HG03097 (cell line): ENCODE results near the gene VILL.

Experiments
- ATAC-seq: cut with Tn5 transposase; IDR thresholded peaks from one replicate; pipeline ENCODE4 v1.9.1; 2021; ENCODE audit not compliant: unreplicated experiment, low FRiP score

Gene VILL

GRCh38 chr3:37990527-37990926 lies at the start of gene VILL:
VILL (plus strand) TSS chr3:37990786; CDS start chr3:37993673, 2,887 bp downstream.
- no peak for ATAC-seq

DNA sequence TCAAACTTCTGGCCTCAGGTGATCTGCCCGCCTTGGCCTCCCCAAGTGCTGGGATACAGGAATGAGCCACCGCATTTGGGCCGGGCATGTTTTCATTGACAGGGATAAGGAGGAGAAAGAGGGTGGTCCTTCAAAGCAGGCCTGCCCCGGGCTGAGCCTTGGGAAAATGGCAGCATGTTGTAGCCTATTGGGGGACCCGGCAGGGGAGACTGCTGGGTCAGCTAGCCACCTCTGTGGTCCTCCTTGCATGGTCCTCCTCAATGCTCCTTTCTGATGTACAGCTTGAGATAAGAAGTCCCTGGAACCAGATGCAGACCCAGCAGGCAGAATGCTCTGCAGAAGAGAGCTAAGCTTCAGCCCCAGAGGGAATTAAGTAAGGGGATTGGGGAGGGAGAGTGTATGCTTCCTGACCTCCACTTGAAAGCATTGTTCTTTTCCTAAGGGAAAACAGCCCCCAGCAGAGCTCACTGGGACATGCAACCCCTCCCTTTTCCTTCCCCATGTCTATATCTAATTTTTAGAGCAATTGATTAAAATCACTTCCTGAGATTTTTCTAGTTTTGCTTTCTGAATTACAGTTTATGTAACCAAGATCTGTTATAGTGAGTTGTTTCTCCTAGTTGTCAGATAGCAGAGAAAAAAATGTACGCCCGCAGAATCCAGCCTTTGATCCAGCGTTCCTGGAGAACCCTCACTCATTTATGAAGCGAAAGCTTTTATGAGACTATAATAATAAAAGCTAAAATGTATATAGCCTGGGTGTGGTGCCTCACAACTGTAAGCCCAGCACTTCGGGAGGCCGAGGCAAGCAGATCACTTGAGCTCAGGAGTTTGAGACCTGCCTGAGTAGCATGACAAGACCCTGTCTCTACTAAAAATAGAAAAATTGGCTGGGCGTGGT lies 48.7 kb upstream of the VILL start:
- ATAC-seq, result no peak

DNA sequence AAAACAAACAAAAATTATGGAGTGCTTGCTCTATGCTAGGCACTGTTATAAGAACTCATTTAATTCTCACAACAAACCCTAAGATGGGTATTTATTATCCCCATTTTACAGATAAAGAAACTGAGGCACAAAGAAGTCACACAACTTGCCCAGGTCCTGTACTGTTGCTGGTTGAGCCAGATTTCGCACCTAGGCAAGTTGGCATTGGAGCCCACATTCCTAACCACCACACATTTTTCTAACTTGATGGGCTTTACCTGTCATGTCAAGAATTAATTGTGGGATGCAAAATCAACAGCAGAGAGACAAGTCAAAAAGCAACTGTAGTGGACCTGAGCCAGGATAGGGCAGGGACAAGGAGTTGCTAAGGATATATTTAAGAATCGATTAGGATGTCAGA lies 47.9 kb upstream of the VILL start:
- no peak for ATAC-seq

DNA sequence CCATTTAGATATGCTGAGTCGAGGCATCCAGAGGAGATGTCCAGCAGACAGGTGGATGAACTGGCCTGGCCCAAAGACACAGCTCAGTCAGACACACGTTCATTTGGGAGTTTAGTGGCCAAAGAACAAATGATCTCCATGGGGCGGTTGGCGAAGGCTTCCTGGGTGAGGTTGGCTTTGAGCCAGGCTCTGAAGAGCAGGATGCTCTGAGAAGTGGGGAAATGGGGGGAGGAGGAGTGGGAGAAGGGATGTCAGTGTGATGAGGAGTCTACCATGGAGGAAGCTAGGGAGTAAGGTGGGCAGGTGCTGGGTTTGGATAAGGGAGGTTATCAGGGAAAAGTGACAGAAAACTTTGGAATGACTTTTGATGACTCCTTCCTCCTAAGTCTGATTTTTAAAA lies 47.5 kb upstream of the VILL start:
- no peak for ATAC-seq

- ATAC-seq, result no peak
These were observed 46.8 kb upstream of the VILL start for GRCh38 chr3:37943631-37944314.

GRCh38 chr3:37944391-37944842 lies 46.2 kb upstream of the VILL start:
- no peak for ATAC-seq

GRCh38 chr3:37945156-37945806 lies 45.3 kb upstream of the VILL start:
- ATAC-seq, result no peak

DNA sequence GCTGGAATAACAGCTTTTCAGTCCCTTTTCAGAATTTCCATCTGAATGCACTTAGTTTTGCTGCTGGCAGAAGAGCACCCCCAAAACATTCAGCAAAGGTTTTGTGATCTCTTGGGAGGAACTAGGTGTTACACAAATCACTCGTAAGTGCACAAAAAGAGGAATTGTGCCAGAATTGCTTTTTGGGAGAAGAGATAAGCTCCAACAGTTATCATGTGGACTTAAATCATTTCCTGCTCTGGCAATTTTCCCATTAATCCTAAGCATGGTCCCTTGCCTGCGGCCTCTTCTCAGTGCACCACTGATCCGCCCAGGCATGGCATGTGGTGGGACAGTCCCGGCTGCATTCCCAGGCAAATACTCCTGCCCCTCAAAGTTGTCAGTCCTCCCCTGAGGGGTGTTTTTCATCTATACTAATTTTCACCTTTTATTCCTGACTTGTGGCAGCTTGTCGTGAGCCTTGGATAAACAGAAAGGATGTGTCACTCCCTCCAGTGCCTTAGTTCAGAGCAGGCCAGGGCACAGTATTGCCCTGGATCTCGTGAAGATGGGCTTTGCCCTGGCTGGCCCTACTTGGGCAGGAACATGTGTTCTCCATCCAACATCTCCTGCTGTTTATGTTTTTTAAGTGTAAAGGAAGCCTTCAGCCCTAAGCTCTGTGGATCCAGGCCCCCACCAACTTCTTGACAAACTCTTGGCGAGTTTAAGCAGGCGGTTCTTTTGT lies 44.6 kb upstream of the VILL start:
- ATAC-seq, result no peak

DNA sequence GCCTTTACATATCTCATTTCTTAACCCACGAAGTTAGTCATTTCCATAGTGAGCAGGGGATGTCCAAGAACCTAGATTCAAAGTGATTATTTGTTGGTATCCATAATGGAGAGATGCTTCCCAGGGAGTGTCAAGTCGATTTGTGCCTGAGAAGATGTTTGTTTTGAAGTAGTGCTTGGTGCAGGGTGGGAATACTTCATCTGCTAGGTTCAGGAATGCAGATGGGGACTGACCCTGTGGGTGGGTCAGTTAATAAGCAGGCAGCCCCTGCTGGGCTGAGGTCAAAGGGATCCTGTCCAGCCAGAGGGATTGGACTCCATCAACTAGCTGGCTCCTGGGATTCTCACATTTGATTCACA lies 44.1 kb upstream of the VILL start:
- no peak for ATAC-seq

- ATAC-seq, result no peak
These were observed 40.7 kb upstream of the VILL start for GRCh38 chr3:37949866-37950265.

GRCh38 chr3:37952564-37952963 lies 38.0 kb upstream of the VILL start:
- ATAC-seq, result no peak

DNA sequence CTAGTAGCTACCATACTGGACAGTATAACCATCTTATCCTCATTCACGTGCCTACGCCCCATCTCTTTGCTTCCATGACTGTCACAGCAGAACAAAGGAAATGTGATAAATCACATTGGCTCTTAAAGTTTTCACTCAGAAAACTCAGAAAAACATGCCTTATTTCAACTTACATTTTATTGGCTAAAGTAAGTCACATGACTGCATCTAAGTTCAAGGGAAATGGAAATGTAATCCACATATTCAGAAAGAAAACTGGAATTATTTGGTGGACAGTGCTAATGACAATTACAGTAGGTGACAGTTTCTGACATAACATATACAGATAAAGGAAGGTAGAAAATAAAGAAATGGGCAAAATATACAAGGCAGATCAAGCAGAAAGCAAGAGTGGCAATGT lies 37.4 kb upstream of the VILL start:
- no peak for ATAC-seq

- no peak for ATAC-seq
These were observed 36.7 kb upstream of the VILL start for GRCh38 chr3:37953707-37954394.

GRCh38 chr3:37954881-37955280 lies 35.7 kb upstream of the VILL start:
- no peak for ATAC-seq

- ATAC-seq, result no peak
These were observed 34.5 kb upstream of the VILL start for GRCh38 chr3:37955918-37956707.

DNA sequence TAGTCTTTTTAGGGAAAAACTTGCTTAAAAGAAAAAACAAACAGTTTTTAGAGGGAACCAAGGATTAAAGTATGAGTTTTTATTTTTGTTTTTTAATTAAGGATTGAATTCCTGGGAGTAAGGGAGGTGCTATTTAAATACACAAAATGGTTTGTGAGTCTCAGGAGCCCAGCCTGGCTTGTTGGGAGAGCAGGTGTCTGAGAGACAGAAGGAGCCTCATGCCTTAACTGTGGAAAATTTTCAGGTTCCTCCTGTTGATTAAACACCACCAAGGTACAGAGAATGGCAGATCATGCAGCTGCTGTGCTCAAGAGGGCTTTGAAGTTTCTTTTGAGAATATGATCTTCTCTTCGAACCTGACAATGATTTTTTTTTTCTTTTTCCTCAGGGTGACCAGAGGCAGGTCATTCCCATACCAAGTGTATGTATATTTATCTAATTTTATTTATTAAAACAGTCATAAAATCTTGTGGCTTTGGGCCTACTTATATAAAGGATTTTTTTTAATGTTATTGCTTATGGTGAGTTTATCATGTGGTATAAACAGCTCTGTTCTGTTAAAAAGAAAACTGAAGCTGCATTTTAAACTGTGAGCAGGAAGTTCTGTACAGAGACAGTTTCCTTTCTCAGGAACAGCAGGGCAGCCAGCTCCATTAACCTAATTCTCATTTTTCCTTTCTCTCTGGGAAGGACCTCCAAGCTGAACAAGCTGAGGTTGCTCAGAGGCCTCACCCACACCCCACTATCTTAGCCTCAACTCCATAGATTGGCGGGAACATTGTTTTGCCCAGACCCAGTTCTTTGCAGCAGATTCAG lies 33.7 kb upstream of the VILL start:
- no peak for ATAC-seq

DNA sequence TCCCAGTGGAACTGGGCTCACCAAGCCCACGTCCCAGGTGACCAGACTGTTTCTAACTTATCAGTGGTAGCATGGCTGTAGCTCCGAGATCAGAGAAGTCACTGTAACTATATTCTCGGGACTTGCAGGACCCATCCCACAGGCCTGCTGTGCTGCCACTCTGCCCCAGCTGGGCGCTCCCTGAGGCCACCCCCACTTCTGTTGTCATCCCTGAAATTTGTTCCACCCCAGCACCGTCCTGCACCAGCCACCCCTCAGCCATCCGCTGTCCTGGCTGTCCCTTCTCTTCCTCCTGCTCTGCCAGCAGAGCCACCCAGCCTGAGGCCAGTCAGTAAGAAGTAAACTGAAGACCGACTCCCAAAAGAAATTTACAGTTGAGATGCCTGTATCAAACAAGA lies 33.0 kb upstream of the VILL start:
- ATAC-seq, result no peak

GRCh38 chr3:37961622-37962431 lies 28.8 kb upstream of the VILL start:
- ATAC-seq, result no peak
